CD4-positive, alpha-beta T cell treated with Interferon gamma for 1 hour (primary cell): ENCODE data around the gene ATXN7L3B.
"Not testable (repeated sequence)": the region's sequence is repeated elsewhere in the genome, so short reads cannot be mapped to it uniquely, and the experiment has no call there.

Source experiments
- DNase-seq: peaks from one replicate; pipeline ENCODE4 v3.0.0-alpha.2; 2020

The ATXN7L3B gene, protein sequence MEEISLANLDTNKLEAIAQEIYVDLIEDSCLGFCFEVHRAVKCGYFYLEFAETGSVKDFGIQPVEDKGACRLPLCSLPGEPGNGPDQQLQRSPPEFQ

DNA sequence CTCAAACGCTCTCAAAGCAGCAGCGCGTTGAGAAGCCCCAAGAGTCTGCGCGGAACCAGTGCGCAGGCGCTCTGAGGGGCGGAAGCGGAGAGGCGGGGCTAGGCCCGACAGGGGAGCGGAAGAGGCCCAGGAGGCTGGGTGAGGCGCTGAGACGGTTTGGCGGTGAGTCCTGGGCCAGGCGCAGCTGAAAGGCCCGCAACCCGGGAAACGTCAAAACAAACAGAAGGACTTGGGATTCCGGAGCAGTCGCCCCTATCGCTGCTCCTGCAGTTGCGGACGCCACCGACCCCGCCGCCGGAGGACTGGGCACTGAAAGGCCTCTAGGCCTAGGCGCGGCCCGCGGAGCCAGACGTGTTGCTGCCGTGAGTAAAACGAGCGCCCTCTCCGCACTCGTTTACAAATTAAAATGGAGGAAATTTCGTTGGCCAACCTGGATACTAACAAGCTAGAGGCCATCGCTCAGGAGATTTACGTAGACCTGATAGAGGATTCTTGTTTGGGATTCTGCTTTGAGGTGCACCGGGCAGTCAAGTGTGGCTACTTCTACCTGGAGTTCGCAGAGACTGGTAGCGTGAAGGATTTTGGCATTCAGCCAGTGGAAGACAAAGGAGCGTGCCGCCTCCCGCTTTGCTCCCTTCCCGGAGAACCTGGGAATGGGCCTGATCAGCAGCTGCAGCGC is at the start of gene ATXN7L3B:
TSS of gene ATXN7L3B (plus strand) at position 129 of the 679 bp plus-strand sequence. CDS start at position 407, 278 bp downstream.
- peak; percentile 95 for DNase-seq

DNA sequence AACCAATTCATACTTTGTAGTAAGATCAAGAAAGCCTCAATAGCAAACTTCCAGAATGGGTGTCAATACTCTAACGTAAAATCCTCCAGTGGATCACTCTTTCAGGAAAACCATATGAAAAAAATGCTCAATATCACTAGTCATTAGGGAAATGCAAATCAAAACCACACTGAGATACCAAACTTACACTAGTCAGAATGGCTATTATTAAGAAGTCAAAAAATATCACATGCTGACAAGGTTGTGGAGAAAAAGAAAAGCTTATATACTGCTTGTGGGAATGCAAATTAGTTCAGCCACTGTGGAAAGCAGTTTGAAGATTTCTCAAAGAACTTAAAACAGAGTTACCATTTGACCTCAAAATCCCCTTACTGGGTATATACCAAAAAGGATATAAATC is 49.5 kb upstream of the ATXN7L3B start:
- DNase-seq: no peak

GRCh38 chr12:74489543-74489942 is 48.1 kb upstream of the ATXN7L3B start:
- DNase-seq: no peak

- no peak for DNase-seq
Measured at GRCh38 chr12:74490390-74491064, 47.1 kb upstream of the ATXN7L3B start.

DNA sequence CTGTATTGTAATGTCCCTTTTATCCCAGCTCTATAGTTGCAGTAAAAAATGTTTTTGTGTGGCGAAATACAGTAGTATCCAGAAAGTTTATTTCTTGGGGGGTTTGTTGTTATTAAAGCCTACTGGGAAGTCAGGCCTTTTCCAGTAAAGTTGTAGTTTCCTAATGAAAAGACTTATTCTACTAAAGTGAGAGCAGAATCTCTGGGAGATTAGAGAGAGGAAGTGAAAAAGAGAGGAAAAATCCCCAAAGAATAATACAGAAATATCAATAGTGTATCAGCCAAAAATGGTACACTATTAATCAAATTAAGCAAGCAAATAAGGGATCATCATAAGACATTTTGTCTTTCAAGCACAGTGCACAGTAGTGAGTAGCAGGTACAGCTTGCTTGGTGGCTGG is 46.3 kb upstream of the ATXN7L3B start:
- DNase-seq: no peak

GRCh38 chr12:74499192-74499591 is 38.4 kb upstream of the ATXN7L3B start:
- no peak for DNase-seq

DNA sequence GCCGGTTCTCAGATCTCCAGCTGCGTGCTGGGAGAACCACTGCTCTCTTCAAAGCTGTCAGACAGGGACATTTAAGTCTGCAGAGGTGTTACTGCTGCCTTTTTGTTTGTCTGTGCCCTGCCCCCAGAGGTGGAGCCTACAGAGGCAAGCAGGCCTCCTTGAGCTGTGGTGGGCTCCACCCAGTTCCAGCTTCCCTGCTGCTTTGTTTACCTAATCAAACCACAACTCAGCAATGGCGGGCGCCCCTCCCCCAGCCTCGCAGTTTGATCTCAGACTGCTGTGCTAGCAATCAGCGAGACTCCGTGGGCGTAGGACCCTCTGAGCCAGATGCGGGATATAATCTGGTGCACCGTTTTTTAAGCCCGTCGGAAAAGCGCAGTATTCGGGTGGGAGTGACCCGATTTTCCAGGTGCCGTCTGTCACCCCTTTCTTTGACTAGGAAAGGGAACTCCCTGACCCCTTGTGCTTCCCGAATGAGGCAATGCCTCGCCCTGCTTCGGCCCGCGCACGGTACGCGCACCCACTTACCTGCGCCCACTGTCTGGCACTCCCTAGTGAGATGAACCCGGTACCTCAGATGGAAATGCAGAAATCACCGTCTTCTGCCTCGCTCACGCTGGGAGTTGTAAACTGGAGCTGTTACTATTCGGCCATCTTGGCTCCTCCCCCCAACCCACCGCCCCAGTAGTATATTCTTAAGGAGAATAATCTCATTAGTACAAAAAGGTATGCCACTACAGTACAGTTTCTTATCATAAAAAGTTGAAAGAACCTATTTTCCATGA is 28.6 kb upstream of the ATXN7L3B start:
- DNase-seq: not testable (repeated sequence)

- DNase-seq: no peak
Measured at GRCh38 chr12:74509886-74510285, 27.7 kb upstream of the ATXN7L3B start.

DNA sequence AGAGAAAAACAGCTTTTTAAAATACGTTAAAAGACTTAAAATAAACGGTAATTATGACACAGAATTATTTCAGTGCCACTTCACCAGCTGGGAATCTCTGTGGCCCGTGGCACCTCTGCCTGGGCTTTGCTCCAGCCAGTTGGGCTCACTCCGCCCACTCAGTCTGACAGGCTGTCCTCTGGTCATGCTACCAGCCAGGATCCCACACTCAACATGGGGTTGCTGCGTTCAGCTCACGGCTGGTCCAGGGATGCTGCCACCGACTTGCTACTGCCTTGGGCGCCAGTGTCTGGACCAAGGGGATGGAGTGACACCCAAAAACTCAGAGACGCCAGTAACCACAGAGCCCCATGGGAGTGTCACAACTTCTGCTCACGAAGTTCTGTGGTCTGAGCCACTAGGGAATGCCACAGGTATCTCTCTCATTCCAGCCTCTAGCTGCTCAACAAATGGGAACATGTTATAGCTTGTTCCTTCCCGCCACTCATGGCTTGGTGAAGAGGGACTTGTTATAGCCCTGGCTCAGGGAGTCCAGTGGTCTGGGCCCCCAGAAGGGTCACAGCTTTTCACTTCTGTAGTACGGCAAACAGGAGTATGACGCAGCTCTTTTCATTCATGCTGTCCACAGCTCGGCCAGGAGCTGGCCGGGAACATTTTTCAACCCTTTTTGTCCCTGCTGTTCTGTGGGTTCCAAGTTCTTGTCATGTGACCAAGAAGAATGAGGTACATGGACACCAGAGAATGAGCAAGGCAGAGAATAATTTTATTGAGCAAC is 23.4 kb upstream of the ATXN7L3B start:
- DNase-seq: no peak

DNA sequence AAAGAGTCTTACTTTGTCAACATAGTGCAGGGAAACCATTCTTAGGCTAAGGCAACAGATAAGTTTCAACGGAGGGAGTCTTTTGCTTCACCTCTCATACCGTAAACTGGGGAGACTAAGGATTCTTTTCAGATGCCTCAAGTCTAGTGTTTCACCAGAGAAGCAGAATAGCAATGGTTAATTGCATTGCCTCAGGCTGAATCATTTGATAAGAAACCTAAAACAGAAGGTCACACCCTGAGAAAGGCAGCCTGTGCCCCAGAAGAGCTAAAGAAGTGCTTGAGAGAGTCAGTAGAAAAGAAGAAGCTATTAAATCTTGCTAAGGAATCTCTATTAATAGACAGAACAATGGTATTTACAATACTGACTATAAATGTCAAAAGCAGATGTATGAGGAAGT is 21.8 kb upstream of the ATXN7L3B start:
- no peak for DNase-seq

DNA sequence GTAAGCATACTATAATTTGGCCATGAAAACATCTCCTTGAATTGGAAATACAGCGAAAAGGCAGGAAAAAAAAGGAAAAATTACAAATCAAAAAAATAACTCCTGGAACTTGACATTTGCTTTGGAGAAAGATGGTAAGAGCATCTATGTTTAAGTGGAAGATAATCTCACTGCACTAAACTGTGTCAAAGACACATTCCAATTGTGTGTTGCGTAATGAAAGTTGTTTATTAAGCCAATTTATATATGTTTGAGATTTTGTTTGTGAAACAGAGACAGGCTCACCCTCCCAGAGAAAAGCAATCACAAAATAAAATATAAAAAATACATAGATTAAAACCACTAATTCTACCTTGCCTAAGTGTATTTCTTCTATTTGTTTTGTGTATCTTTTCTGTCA is 11.1 kb upstream of the ATXN7L3B start:
- no peak for DNase-seq

DNA sequence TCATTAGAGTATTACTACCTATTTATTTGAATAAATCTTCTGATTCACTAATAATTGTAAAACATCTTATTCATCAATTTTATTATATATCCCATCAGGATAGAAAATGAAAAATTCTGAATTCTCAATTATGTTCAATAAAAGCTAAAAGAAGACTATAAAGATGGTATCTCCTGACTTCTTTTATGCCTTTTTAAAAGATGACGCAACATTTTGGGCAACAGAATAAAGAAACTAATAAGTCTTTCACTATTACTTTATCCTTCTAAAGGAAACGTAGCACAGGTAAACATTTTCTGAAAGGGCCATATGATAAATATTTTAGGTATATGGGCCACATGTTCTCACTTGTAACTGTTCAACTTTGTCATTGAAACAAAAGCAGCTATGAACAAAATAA is 10.1 kb upstream of the ATXN7L3B start:
- no peak for DNase-seq

DNA sequence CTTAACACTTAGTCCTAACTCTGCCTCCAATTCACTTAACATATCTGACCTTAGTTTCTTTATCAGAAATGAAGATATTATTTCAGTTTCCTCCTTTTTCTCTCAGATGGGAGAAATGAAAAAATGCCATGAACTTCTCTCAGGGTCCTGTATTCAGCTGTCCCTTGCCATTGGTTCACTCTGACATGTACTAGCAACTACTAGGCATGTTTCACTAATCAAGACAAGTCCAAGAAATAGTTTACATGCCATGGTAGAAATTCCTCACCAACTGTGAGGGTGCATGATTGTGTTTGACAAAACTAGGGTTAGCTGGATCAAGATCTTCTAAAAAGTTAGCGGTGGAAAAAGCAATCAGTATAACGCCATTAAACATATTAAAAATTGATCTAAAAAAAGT is 7.0 kb upstream of the ATXN7L3B start:
- DNase-seq: no peak

GRCh38 chr12:74535536-74535935 is 2.1 kb upstream of the ATXN7L3B start:
- DNase-seq: no peak

DNA sequence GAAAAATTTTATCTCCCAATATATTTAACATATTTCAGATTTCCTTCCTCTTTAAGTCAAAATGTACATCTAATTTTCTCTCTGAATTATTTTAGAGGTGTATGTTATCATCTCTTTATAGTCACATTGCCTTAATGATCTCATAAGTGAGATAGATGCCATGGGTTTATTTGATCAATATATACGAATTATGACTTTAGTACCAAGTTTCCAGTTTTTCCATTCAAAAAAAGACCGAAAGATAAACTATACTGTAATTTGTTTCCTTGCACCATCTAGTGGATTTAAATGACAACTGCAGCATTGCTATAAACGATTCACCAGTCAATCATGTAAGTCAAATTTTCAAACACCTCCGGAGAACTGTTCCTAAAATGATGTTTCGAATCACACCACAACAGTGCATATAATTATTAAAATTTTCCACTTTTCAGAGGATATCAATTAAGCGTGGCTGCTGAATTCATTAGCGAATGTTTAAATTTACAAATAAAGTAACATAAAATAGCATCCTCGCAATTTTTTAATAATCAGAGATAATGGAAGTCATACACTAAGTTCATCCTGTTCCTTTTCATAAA is 419 bp upstream of the ATXN7L3B start:
- no peak for DNase-seq

DNA sequence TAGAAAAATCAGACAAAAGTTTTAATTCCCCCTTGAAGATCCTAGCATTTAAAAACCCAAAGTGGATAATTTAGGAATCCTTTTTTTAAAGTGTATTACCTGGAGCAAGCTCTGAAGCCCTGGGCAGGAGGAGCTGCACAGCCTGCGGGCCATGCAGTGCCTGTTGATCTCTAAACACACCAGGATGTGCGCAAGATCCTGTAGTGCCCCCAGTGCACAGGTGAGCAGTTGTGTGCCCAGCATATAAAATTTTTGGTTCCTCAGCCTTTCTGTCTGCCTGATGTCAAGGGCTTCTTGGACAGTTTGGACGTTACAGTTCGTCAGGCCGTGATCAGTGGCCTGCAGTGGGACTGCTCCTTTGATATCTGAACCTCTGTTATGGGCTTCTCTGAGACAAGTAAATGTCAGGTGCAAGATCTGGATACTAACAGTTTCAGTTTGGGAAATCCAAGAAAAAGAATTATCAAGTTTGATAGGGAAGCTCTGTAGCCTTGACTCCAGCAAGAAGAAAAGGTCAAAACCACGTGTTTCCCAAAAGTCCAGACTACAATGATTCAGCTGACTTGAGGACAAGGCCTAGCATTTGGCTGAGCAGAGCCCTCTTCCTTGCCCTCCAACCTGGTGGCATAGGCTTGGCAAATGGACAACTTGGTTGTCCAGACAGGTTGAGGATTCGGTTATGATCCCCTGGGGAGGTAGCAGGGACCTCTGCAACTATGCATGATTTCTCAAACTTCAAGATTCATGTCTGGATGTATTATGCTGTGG is 1.0 kb downstream of the ATXN7L3B start:
- DNase-seq: peak; percentile 52

DNA sequence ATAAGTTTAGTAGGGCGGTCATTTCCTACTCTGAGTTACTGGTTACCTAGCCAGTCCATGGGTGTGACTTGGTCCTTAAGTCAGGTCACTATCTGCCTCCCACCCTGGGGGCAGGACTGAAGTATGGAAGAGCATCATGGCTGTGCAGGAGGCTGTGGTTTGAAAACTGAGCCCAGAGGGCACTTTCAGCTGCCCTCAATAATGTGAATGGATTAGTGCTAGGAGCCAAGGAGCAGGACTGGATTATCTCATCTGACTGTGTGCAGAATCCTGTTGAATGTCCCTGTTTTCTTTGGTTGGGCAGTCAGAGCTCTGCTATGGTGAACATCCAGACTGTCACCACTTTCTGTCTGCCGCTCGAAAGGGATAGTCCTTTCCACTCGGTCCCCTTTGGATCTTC is 1.6 kb downstream of the ATXN7L3B start:
- DNase-seq: no peak

- DNase-seq: no peak
Measured at GRCh38 chr12:74539765-74540526, 2.3 kb downstream of the ATXN7L3B start.

GRCh38 chr12:74541074-74541473 is 3.4 kb downstream of the ATXN7L3B start:
- no peak for DNase-seq

DNA sequence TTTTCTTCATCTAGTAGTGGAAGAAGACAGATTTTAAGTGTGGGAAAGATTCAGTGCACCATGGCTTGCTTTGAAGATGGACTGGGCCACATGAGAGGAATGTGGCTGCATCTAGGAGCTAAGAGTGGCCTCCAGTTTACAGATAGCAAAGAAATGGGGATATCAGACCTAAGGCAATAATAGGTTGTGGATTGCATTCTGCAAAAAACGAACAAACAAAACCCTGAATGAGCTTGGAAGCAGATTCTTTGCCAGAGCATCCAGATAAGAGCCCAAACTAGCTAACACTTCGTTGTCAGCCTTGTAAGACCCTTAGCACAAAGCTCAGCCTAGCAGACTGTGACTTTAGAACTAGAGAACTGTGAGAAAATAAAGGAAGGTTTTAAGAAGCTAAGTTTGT is 9.6 kb downstream of the ATXN7L3B start:
- no peak for DNase-seq

DNA sequence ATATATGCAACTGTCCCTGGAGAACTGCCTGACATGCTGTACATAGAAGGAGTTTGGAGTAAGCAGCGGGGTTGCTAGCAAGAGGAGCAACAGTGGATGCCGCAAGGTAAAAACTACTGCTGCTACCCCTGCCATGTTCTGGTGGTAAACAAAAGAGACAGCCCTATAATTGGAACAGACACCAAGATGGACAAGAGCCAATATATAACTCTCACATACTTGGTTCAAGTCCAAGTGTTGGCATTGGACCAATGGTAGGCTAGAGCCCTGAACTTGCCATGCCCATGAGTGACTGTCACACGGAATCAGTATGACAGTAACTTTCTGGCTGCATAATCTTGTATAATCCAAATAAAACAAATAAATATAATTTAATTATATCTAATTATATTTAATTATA is 13.7 kb downstream of the ATXN7L3B start:
- DNase-seq: no peak
